ENCODE measurements around the gene PGAP1. TPM values are rescaled to one million over a fixed set of nuclear protein-coding genes. Genes with fewer than 3 reads are reported as not detected.

PGAP1 gene
- total RNA-seq, 1 donor from 2014 or later = 175 TPM

DNA sequence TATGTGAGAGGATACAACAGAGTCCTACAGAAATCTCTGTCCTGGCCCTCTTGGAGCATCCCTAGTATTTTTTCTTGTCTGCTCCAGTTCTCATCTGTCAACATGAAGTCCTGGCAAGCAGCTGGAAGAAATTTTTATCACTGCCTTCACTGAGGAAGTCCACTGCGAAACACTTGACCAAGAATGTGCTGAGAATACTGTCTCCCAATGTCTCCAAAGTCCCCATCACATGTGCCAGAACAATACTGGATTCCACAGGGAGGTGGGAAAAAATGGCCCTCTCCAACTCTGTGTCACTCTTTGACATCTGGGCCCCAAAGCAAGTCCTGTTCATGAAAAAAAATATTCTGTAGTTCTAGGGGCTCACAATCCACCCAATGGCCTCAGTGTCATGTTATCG is 32.8 kb upstream of the PGAP1 start:
- H3K4me1 Mint-ChIP-seq (ENCODE audit: low read depth, unreplicated experiment) = no peaks in the 10 kb centered on the region
- H3K4me3 Mint-ChIP-seq (ENCODE audit: unreplicated experiment) = no peak overlapping the region

DNA sequence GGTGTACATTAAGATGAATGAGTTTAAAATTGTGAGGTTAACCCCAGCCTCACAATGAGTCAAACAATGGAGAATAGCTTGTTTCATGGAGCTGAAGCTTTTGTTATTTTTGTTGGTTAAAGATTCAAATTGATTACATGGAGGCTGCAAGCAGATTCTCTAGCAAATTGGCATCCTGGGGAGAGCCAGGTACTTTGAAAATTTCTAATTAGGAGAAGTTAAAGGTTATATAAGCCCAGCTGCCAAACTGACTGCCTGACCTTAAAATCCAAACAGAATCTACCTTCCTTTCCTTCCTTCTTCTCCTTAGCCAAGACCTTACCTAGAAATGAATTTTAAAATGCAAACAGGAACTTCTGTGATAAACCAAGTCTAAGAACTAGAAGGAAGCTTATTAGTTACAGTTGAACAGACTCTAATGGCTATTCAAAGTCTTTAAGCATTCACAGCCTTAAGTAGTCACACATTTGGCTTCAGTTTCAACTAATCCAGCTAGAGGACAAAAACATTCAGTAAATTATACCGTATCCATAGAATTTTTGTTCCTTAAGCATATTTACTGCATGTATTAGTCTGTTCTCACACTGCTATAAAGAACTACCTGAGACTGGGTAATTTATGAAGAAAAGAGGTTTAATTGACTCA is 31.5 kb upstream of the PGAP1 start:
- no peaks in the 10 kb centered on the region for H3K4me1 Mint-ChIP-seq (ENCODE audit: low read depth, unreplicated experiment)
- no peaks in the 10 kb centered on the region for H3K9me3 Mint-ChIP-seq (ENCODE audit: unreplicated experiment)
- H3K4me3 Mint-ChIP-seq (ENCODE audit: unreplicated experiment) = no peak overlapping the region
- no peaks in the 10 kb centered on the region for H3K36me3 Mint-ChIP-seq (ENCODE audit: unreplicated experiment)
- no peak for DNase-seq
- TF ChIP-seq, protein P1, sequence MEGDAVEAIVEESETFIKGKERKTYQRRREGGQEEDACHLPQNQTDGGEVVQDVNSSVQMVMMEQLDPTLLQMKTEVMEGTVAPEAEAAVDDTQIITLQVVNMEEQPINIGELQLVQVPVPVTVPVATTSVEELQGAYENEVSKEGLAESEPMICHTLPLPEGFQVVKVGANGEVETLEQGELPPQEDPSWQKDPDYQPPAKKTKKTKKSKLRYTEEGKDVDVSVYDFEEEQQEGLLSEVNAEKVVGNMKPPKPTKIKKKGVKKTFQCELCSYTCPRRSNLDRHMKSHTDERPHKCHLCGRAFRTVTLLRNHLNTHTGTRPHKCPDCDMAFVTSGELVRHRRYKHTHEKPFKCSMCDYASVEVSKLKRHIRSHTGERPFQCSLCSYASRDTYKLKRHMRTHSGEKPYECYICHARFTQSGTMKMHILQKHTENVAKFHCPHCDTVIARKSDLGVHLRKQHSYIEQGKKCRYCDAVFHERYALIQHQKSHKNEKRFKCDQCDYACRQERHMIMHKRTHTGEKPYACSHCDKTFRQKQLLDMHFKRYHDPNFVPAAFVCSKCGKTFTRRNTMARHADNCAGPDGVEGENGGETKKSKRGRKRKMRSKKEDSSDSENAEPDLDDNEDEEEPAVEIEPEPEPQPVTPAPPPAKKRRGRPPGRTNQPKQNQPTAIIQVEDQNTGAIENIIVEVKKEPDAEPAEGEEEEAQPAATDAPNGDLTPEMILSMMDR (IDR thresholded peaks at IDR 0.05; ENCODE audit: partially characterized antibody, unreplicated experiment) = no peak
- H3K27me3 Mint-ChIP-seq (ENCODE audit: unreplicated experiment) = peaks cover 1% of the 10 kb centered on the region
- no peak overlapping the region for H3K27ac Mint-ChIP-seq (ENCODE audit: unreplicated experiment)

More for the DNA sequence above, 32.8 kb upstream of the PGAP1 start:
- TF ChIP-seq, protein P1 (IDR thresholded peaks at IDR 0.05; ENCODE audit: partially characterized antibody, unreplicated experiment) = no peak
- no peaks in the 10 kb centered on the region for H3K36me3 Mint-ChIP-seq (ENCODE audit: unreplicated experiment)
- no peaks in the 10 kb centered on the region for H3K9me3 Mint-ChIP-seq (ENCODE audit: unreplicated experiment)
- no peak overlapping the region for H3K27ac Mint-ChIP-seq (ENCODE audit: unreplicated experiment)
- peaks cover 1% of the 10 kb centered on the region for H3K27me3 Mint-ChIP-seq (ENCODE audit: unreplicated experiment)
- DNase-seq = no peak

DNA sequence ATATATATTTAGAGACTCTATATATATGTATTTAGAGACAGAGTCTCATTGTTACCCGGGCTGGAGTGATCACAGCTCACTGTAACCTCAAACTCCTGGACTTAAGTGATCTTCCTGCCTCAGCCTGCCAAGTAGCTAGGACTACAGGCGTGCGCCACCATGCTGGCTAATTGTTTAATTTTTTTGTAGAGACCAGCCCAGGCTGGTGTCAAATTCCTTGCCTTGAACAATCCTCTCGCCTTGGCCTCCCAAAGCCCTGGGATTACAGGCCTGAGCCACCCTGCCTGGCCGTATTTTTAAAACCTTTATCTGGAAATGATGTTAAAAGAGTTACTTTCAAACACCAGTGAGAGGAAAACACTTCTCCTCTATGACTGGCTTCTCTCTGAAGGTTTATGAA is 30.9 kb upstream of the PGAP1 start:
- Mint-ChIP-seq H3K27me3 (ENCODE audit: unreplicated experiment) (peaks cover 1% of the 10 kb centered on the region), H3K4me1 (ENCODE audit: low read depth, unreplicated experiment) (no peaks in the 10 kb centered on the region), H3K27ac (ENCODE audit: unreplicated experiment) (no peak overlapping the region), H3K4me3 (ENCODE audit: unreplicated experiment) (no peak overlapping the region), H3K36me3 (ENCODE audit: unreplicated experiment) (no peaks in the 10 kb centered on the region), H3K9me3 (ENCODE audit: unreplicated experiment) (no peaks in the 10 kb centered on the region)
- no peak for DNase-seq
- TF ChIP-seq, protein P1 (IDR thresholded peaks at IDR 0.05; ENCODE audit: partially characterized antibody, unreplicated experiment) = no peak

DNA sequence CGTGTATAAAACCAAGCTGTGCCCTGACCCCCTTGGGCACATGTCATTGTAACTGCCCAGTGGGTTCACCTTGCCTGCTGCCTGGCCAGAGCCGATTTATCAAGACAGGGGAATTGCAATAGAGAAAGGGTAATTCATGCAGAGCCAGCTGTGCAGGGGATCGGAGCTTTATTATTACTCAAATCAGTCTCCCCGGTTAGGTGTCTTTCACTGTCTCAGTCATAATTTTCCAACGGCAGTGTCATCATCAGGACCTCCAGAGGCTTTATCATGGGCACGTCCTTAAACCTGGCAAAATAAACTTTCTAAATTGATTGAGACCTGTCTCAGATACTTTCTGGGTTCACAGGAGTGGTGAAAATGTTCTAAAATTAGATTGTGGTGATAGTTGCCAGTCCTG is 29.6 kb upstream of the PGAP1 start:
- Mint-ChIP-seq H3K27ac (ENCODE audit: unreplicated experiment) (no peak overlapping the region), H3K27me3 (ENCODE audit: unreplicated experiment) (peaks cover 1% of the 10 kb centered on the region), H3K9me3 (ENCODE audit: unreplicated experiment) (no peaks in the 10 kb centered on the region), H3K36me3 (ENCODE audit: unreplicated experiment) (no peaks in the 10 kb centered on the region), H3K4me3 (ENCODE audit: unreplicated experiment) (no peak overlapping the region), H3K4me1 (ENCODE audit: low read depth, unreplicated experiment) (peaks cover 2% of the 10 kb centered on the region)
- TF ChIP-seq, protein P1 (IDR thresholded peaks at IDR 0.05; ENCODE audit: partially characterized antibody, unreplicated experiment) = no peak
- DNase-seq = no peak

DNA sequence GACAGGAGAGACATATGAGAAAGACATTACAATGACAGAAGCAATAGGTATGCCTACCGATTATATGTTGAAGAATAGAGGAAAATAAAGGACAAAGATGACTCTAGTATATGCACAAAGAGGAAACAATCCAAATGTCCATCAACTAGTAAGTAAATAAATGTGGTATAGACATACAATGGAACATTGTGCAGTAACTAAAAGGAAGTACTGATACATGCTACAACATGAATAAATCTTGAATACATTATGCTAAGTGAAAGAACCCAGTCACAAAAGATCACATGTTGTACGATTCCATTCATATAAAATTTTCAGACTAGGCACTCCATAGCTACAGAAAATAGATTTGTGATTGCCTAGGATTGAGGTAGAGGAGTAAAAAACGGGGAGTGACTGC is 28.5 kb upstream of the PGAP1 start:
- TF ChIP-seq, protein P1 (IDR thresholded peaks at IDR 0.05; ENCODE audit: partially characterized antibody, unreplicated experiment) = no peak
- Mint-ChIP-seq H3K27me3 (ENCODE audit: unreplicated experiment) (peaks cover 1% of the 10 kb centered on the region), H3K27ac (ENCODE audit: unreplicated experiment) (no peak overlapping the region), H3K4me1 (ENCODE audit: low read depth, unreplicated experiment) (peaks cover 2% of the 10 kb centered on the region), H3K36me3 (ENCODE audit: unreplicated experiment) (no peaks in the 10 kb centered on the region), H3K4me3 (ENCODE audit: unreplicated experiment) (no peak overlapping the region), H3K9me3 (ENCODE audit: unreplicated experiment) (no peaks in the 10 kb centered on the region)
- DNase-seq = no peak

All from glutamatergic neuron (in vitro differentiated cells).